ENCODE results near the gene PRCD.
"Not testable (repeated sequence)": the region's sequence is repeated elsewhere in the genome, so short reads cannot be mapped to it uniquely, and the experiment has no call there.

The PRCD gene

DNA sequence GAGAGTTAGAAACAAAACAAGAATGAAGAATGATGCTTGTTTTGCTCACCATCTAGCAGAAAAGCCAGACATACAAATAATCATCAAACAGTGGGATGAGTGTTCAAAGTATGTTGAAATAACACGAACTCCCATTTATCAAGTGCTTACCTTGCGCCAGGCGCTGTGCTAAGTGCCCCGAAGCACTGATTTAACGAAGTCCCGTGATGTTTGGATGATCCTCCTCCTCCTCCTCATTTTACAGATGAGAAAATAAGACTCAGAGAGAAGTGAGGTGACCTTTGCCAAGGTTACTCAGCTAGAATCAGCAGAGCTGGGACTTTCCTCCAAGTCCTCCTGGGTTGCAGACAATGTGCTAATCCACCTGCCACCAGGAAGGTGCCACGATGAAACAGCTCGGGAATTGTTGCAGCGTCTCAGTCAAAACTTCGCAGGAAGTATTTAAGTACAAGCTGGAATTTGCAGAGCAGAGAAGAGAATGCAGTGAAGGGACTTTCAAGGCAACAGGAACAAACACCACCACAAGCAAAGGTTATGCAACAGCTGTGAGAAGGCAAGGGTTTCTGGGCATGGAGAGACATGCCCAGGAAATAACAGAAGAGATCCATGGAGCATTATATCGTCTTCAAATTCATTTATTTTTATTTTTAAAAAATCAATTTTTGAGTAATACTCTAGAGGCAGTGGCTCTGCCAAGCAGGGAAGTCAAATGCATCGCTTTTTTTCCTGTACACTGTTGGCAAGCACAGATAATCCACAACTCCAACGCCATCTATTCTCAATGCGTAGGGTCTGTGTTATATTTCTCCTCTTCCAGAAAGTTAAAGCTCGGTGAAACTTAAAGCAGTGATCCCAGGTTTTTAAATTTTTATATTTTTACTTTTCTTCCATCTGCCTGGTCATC is 11.1 kb downstream of the PRCD start:
- Mint-ChIP-seq H3K36me3 (no peaks in the 10 kb centered on the region), H3K27ac (no peak overlapping the region), H3K4me3 (no peak overlapping the region), H3K4me1 (peaks cover 7% of the 10 kb centered on the region), H3K9me3 (no peaks in the 10 kb centered on the region)
- DNase-seq (ENCODE audit: low spot score in 2 of 2) (no peak), ATAC-seq (no peak)

DNA sequence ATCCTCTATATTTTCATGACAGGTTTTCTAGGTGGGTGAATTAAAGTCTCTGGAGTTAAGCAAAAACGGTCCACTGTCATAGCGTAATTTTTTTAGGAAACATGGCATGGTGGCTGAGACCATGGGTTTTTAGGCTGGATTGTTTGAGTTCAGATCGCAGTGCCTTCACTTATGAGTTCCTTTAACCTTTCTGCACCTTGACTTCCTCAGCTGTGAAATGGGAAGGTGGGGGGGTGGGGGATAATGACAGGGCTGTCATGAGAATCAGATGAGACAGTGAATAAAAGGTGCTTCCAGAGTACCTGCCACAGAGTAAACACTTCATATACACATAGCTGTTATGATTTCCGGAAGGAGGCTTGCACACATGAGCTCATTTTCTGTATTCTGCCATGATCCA is 11.8 kb downstream of the PRCD start:
- Mint-ChIP-seq H3K4me1 (peaks cover 9% of the 10 kb centered on the region), H3K36me3 (no peaks in the 10 kb centered on the region), H3K4me3 (no peak overlapping the region), H3K27ac (no peak overlapping the region), H3K9me3 (no peaks in the 10 kb centered on the region)
- no peak for ATAC-seq
- DNase-seq (ENCODE audit: low spot score in 2 of 2) = no peak

DNA sequence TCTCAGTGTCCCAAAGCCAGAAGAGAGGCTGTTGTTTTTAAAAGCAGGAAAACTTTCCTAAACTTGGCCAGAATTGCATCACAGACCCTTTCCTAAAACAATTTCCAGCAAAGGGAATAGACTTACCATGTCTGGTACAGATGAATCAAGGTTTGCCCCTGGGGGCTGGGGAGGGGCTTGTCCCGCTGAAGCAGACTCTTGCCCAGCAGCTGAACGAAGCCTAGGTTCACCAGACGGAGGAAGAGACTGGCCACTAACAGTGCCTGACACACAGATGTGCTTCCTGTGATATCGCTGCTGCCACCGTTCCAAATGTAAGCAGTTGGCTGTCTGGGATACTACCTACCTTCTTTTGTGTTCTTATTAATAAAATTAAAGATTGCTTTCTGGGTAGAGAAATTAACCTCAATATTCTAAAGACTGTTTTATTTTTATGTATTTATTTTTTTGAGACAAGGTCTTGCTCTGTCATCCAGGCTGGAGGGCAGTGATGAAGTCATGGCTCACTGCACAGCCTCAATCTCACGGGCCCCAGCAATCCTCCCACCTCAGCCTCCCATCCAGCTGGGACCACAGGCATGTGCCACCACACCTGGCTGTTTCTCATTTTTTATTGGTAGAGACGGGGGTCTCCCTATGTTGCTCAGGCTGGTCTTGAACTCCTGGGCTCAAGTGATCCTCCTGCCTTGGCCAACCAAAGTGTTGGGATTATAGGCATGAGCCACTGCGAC is 13.5 kb downstream of the PRCD start:
- Mint-ChIP-seq H3K27ac (no peak overlapping the region), H3K4me3 (no peak overlapping the region), H3K4me1 (peaks cover 25% of the 10 kb centered on the region), H3K36me3 (peaks cover 15% of the 10 kb centered on the region), H3K9me3 (no peaks in the 10 kb centered on the region)
- DNase-seq (ENCODE audit: low spot score in 2 of 2) (no peak), ATAC-seq (no peak)

DNA sequence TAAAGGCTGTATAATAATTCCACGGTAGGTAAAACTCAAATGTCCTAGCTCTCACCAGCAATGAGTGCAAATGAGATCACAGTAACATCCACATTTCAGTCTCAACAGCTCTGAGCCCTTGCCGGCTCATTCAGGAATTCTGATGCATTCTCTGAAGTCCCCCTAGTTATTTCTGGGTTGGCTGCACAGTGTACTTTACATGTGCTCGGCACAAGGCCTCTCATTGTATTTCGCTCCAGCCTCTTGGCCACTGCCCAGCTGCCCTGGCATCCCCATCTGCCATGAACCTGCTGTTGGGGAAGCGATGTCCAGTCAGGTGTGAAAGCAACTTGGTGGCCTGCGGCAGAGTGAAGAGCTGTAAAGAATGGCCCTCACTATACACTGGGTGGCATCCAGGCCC is 14.3 kb downstream of the PRCD start:
- no peak for ATAC-seq
- H3K4me1 Mint-ChIP-seq = peaks cover 33% of the 10 kb centered on the region
- peaks cover 23% of the 10 kb centered on the region for H3K36me3 Mint-ChIP-seq
- no peak overlapping the region for H3K27ac Mint-ChIP-seq
- no peak for DNase-seq (ENCODE audit: low spot score in 2 of 2)
- no peak overlapping the region for H3K4me3 Mint-ChIP-seq
- H3K9me3 Mint-ChIP-seq = no peaks in the 10 kb centered on the region

DNA sequence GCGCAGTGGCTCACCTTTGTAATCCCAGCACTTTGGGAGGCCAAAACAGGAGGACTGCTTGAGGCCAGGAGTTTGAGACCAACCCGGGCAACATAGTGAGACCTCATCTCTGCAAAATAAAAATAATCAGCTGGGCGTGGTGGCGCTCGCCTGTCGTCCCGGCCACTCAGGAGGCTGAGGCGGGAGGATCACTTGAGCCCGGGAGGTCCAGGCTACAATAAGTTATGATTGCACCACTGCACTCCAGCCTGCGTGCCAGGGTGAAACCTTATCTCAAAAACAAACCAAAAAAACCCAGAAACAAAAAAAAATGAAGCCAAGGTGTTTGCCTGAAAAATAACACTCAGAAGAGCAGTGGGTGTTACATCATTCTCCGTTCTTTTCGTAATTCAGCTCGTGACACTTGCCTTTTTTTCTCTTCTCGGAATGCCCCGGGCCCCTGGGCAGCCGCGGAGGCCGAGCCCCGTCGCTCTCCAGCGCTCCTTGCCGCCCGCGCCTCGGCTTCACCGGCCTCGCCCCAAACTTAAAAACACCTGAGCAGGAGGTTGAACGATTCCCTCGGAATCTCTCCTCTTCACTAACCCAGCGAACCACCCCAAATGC is 17.0 kb downstream of the PRCD start:
- peak; percentile 43 for ATAC-seq
- Mint-ChIP-seq H3K4me3 (peak overlapping the region; percentile 99), H3K27ac (peak overlapping the region; percentile 100), H3K4me1 (peaks cover 59% of the 10 kb centered on the region), H3K36me3 (peaks cover 50% of the 10 kb centered on the region), H3K9me3 (no peaks in the 10 kb centered on the region)
- DNase-seq (ENCODE audit: low spot score in 2 of 2) = peak in 1 of 2 donors; percentile 29

DNA sequence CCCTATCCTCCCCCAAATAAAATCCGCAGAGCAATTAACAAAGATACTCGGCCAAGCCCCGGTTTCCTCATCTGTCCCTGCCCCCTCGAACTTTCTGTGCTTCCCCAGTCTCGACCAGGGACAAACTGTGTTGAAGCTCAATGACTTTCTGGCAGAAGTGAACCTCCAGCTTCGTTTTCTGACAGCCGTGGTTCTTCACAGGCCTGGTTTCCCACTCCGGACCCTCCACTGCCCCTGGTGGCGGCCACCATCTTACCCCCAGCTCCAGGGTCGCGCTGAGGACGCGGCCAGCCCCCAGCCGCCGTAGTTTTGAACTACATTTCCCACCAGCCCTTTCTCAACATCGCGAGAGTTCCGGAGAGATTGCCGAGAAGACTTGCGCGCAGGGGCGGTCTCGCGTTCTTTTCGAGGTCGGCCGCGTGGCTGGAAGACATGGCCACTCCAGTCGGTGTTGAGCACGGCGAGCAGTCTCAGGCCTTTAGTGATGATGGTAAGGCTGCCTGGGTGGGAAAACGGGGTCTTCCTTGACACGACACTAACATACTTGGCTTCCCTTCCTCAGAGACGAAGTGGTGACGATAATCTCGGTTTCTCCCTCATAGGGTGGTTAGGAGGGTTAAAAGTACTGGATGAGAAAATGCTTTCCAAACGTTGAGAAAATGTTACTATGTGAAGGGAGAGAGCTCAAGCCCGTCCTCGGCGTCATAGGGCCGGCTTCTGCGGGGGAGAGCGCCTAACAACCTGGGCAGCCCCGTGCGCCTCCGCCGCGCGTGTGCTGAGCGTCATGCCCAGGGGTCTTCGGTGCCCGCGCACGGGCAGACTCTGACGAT is 17.7 kb downstream of the PRCD start:
- H3K4me1 Mint-ChIP-seq = peaks cover 63% of the 10 kb centered on the region
- ATAC-seq (peak; percentile 91), DNase-seq (ENCODE audit: low spot score in 2 of 2) (peak; percentile 92 to 97)
- H3K36me3 Mint-ChIP-seq = peaks cover 58% of the 10 kb centered on the region
- H3K9me3 Mint-ChIP-seq = no peaks in the 10 kb centered on the region
- H3K4me3 Mint-ChIP-seq = peak overlapping the region; percentile 99
- peak overlapping the region; percentile 100 for H3K27ac Mint-ChIP-seq

DNA sequence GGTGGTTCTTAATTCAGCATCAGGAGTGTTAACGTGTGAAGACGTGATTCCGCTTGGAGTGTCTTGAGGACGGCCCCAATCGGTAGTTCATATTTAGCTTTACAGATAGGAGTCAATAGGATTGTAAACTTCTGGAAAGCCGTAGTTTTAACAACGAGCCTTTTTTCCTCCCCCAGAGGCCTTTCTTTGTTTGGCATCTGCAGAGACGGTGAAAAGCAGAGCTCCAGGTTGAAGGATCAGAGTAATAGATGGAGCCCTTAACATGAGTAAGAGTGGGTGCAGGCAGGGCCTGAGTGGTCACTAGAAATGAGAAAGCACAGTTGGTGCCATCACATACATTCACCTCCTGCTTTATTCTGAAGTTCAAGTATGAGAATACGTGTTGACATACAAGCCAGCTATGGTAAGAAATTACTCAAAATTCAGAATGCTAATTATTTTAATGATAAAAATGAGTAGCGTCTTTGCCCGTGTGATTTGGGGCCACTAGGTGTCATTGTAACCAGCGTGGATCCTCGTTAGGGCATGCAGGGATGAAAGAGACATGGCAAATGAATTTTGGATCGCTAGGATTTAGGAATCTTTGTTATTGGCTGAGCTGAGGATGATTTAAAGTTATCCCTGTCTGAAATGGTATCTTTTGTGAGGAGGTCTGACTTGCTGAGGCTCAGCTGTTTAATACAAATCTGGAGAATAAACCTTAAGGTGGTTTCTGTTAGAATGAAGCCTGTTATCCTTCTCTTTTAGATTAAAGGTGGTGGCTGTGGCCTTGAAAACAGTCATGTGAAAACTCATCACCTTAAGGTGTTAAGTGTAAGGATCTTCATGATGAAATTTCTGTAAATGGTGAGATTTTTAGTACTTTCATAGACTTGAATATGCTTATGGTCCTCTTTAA is 18.6 kb downstream of the PRCD start:
- Mint-ChIP-seq H3K36me3 (peaks cover 66% of the 10 kb centered on the region), H3K9me3 (no peaks in the 10 kb centered on the region), H3K4me3 (peak overlapping the region; percentile 99), H3K27ac (peak overlapping the region; percentile 100), H3K4me1 (peaks cover 72% of the 10 kb centered on the region)
- DNase-seq (ENCODE audit: low spot score in 2 of 2) = no peak
- ATAC-seq = peak; percentile 70

DNA sequence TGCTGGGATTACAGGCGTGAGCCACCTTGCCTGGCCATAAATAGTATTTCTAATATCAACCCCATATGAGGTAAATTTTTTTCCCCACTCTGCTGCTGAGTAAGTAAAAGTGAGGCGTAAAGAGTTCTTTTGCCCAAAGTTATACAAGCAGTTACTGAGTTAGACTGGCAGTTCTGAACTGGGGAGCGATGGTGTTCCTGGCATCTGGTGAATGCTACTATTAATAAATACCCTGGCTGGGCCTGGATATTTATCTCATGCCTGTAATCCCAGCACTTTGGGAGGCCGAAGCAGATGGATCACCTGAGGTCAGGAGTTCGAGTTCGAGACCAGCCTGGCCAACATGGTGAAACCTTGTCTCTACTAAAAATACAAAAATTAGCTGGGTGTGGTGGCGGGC is 19.6 kb downstream of the PRCD start:
- Mint-ChIP-seq H3K4me3 (peak overlapping the region; percentile 99), H3K36me3 (peaks cover 76% of the 10 kb centered on the region), H3K4me1 (peaks cover 68% of the 10 kb centered on the region), H3K27ac (peak overlapping the region; percentile 100)
- DNase-seq (ENCODE audit: low spot score in 2 of 2); ATAC-seq; H3K9me3 Mint-ChIP-seq: not testable (repeated sequence)

DNA sequence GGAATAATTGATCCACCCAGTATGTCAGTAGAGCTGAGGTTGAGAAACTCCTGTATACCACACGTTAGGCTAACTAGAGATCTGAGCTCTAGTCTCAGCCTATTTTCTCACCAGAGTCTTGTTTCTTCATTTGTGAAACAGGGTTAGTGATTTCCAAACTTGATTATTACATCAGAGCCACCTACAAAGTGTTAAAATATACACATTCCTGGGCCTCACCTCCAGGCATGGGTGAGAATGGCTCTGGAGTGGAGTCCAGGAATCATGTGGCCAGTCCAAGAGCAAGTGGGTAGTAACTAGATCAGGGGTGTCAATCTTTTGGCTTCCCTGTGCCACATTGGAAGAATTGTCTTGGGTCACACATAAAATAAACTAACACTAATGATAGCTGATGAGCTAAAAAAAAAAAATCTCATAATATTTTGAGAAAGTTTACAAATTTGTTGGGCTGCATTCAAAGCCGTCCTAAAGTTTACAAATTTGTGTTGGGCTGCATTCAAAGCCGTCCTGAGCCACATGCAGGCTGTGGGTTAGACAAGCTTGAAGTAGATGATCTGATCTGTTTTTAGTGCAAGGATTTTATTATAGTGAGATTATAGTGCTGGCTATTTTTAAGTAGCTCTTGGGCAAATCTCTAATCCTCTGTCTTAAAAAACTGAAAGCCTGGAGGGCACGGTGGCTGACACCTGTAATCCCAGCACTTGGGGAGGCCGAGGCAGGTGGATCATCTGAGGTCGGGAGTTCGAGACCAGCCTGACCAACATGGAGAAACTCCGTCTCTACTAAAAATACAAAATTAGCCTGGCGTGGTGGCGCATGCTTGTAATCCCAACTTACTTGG is 20.4 kb downstream of the PRCD start:
- ATAC-seq = no peak
- H3K36me3 Mint-ChIP-seq = peaks cover 84% of the 10 kb centered on the region
- peak overlapping the region; percentile 100 for H3K27ac Mint-ChIP-seq
- peaks cover 69% of the 10 kb centered on the region for H3K4me1 Mint-ChIP-seq
- H3K9me3 Mint-ChIP-seq = no peaks in the 10 kb centered on the region
- no peak for DNase-seq (ENCODE audit: low spot score in 2 of 2)
- peak overlapping the region; percentile 99 for H3K4me3 Mint-ChIP-seq

DNA sequence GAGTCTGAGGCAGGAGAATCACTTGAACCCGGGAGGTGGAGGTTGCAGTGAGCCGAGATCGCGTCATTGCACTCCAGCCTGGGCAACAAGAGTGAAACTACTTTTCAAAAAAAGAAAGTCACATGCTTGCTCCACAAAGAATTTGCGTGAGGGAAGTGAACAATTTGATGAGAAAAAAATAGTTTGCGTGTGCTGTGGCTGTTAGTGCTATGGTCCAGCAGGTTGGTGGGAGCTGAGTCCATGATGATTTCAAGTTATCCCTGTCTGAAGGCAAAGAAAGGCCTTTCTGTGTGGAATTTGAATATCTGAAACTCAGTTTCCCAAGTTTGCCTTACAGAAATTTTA is 21.0 kb downstream of the PRCD start:
- H3K36me3 Mint-ChIP-seq = peaks cover 90% of the 10 kb centered on the region
- DNase-seq (ENCODE audit: low spot score in 2 of 2) = no peak

DNA sequence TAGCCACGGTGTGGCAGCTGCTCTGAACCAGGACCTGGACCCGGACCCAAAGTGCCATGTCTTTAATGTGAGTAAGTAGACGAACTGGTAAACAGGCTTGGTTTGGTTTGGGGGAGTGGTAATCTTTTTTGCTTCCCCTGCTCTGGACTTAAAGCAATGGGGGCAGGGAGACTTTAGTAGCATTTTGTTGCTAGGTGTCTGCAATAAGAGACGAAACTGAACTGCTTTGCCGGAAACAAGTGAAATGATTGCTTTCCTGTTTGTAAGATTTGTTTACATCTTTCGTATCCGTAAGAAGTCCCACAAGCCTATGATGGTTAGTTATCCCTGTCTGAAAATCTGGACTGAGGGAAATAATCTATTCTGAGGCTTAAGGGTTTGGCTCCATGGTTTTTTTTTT is 21.5 kb downstream of the PRCD start:
- peak overlapping the region; percentile 100 for H3K27ac Mint-ChIP-seq
- no peaks in the 10 kb centered on the region for H3K9me3 Mint-ChIP-seq
- peaks cover 80% of the 10 kb centered on the region for H3K4me1 Mint-ChIP-seq
- ATAC-seq = no peak
- no peak for DNase-seq (ENCODE audit: low spot score in 2 of 2)
- peaks cover 95% of the 10 kb centered on the region for H3K36me3 Mint-ChIP-seq
- H3K4me3 Mint-ChIP-seq = peak overlapping the region; percentile 99

More for the DNA sequence above, 21.0 kb downstream of the PRCD start:
- peaks cover 75% of the 10 kb centered on the region for H3K4me1 Mint-ChIP-seq
- ATAC-seq = no peak
- H3K27ac Mint-ChIP-seq = peak overlapping the region; percentile 100
- peak overlapping the region; percentile 99 for H3K4me3 Mint-ChIP-seq
- H3K9me3 Mint-ChIP-seq = no peaks in the 10 kb centered on the region

DNA sequence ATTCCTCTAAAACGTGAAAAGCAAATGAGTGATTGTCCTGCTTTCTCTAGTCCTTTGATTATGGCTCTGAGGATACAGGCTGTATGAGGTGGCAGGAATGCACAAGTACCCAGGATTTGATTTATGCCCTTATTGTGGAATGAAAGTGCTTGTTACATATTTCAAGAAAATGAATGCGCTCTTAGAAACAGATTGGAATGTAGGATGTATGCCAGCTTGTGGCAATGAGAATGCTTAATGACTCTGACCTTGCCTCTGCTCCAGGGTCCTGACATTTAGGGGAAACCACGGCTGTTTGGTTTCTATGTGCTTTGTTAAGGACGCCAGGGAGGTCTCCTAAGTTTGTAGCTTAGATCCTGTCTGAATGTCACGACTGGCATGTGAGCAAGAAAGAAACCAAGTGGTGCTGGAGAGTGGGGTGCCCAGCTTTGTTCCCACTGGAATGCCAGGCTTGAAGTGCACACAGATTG is 22.0 kb downstream of the PRCD start:
- Mint-ChIP-seq H3K4me1 (peaks cover 81% of the 10 kb centered on the region), H3K36me3 (peaks cover 100% of the 10 kb centered on the region), H3K4me3 (peak overlapping the region; percentile 99), H3K27ac (peak overlapping the region; percentile 100), H3K9me3 (no peaks in the 10 kb centered on the region)
- DNase-seq (ENCODE audit: low spot score in 2 of 2) (no peak), ATAC-seq (no peak)

DNA sequence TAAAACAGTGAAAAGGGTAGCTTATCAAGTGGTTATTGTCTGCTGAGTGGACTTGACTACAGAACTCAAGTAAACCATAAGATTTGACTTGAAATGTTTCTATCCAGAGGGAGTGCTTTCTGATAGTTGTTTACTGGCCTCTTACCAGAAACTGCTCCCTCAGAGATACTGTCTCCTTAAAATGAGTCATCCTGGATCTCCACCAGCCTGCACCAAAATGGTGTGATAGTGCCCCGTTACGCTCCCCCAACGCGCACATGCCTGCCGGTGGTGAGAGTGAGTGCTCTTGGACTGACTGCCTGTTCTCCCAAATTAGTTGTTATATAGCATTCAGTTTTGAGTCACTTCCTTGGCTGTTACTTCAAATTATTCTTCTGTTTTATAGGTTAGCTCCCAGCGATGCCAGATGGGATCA is 22.9 kb downstream of the PRCD start:
- peak; percentile 53 for ATAC-seq
- H3K27ac Mint-ChIP-seq = peak overlapping the region; percentile 86
- peak overlapping the region; percentile 99 for H3K4me3 Mint-ChIP-seq
- H3K36me3 Mint-ChIP-seq = peaks cover 100% of the 10 kb centered on the region
- H3K4me1 Mint-ChIP-seq = peaks cover 81% of the 10 kb centered on the region
- no peak for DNase-seq (ENCODE audit: low spot score in 2 of 2)
- no peaks in the 10 kb centered on the region for H3K9me3 Mint-ChIP-seq

All from stimulated activated effector memory CD8-positive, alpha-beta T cell treated with anti-CD3 and anti-CD28 coated beads, Interleukin-12 subunit alpha, Interleukin-12 subunit beta, amount 100 ng/mL, for 72 hours (primary cell).